Activated CD4-positive, alpha-beta T cell treated with anti-CD3 and anti-CD28 coated beads, Interleukin-2, Interleukin-4, amounts not matched to agents 100 ng/mL and 50 ng/mL, durations not matched to agents 16 hours and 8 hours (primary cell): Measurements from ENCODE around the gene CRYBG2.
A peak's percentile ranks its signal among the peaks of the same experiment; 100 is the strongest.

Experiments
- DNase-seq: peaks from one replicate; pipeline ENCODE4 v3.0.0-alpha.2; 2020; ENCODE audit warnings: low spot score

CRYBG2 gene

DNA sequence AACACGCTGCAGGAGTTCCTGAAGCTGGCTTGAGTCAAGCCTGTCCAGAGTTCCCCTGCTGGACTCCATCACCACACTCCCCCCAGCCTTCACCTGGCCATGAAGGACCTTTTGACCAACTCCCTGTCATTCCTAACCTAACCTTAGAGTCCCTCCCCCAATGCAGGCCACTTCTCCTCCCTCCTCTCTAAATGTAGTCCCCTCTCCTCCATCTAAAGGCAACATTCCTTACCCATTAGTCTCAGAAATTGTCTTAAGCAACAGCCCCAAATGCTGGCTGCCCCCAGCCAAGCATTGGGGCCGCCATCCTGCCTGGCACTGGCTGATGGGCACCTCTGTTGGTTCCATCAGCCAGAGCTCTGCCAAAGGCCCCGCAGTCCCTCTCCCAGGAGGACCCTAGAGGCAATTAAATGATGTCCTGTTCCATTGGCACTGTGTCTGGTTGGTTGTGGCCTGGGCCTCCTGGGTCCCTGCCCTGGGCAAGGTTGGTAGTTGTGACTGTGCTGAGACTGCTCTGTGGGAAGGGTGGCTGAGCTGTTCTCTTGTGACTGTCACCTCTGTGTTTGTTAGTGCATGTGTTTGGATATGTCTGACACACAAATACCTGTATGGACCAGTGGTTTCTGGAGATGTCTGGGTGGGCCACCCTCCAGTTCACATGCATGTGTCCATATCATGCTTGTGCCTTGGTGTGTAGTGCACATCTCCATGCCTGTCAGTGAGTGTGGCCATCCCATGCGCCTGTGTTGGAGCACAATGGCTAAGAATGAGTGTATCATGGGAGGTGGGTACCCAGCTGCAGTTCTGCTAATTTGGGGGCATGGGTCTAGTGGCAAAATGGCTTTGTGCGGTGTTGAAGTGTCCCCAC lies 72.6 kb downstream of the CRYBG2 start:
- no peak for DNase-seq

DNA sequence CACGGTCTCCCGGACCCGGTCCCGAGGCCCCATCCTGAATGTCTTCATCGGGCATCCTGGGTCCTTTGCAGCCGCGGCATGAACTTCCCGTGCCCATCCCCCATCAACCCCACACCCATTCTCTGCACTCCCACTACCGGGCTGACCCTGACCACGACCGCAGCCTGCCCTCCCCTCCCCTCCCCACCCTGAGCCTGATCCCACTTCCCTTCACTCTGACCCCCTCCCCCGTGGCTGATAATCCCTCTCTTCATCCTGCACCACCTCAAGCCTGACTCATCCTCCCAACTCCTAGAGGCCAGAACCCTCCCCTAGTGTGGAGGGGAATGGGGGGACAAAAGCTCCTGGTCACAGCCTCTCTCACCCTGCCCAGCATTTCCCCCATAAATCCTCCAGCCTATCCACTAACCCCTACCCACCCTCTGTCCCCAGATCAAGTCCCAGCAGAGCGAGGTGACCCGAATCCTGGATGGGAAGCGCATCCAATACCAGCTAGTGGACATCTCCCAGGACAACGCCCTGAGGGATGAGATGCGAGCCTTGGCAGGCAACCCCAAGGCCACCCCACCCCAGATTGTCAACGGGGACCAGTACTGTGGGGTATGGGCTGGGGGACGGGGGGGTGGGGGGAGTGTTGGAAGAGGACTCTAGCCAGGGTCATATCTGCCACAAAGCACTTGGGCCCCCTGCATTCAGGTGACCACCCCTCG lies 73.4 kb downstream of the CRYBG2 start:
- no peak for DNase-seq

DNA sequence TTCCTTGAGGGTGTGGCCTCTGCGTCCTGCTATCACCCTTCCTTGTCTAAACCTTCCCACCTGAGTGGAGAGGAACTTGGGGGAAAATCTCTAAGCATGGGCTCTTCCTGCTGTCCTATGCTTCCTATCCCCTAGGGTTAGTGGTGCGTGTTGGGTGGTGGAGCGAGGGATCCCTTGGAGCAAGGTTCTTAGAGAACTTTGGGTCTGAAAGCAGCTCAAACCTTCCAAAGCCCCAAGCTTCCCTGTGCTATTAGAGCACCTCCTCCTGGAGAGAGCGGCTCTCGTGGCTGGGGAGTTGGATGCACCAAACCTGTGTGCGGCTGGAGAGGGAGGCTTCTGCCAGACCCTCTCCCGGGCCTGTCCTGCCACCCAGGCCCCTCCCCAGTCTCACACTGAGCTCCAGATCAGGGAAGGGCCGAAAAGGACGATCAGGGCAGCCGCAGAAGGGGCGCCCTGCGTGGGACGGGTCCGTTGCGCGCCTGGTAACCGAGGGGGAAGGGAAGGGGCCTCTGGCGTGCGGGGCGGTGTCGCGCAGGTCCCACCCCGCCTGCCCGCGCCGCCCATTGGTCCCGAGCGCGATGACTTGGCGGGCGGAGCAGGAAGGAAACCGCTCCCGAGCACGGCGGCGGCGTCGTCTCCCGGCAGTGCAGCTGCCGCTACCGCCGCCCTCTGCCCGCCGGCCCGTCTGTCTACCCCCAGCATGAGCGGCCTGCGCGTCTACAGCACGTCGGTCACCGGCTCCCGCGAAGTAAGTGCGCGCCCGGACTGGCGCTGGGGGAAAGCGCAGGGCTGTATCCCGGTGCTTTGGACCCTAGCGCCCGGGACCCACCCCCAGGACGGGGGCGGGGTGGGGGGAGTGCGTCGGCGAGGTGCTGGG lies 74.2 kb downstream of the CRYBG2 start, which contains the start of gene SH3BGRL3:
TSS of gene SH3BGRL3 (plus strand) at position 631 of the 877 bp plus-strand sequence. CDS start at position 701, 70 bp downstream.
- DNase-seq: peak; percentile 85

DNA sequence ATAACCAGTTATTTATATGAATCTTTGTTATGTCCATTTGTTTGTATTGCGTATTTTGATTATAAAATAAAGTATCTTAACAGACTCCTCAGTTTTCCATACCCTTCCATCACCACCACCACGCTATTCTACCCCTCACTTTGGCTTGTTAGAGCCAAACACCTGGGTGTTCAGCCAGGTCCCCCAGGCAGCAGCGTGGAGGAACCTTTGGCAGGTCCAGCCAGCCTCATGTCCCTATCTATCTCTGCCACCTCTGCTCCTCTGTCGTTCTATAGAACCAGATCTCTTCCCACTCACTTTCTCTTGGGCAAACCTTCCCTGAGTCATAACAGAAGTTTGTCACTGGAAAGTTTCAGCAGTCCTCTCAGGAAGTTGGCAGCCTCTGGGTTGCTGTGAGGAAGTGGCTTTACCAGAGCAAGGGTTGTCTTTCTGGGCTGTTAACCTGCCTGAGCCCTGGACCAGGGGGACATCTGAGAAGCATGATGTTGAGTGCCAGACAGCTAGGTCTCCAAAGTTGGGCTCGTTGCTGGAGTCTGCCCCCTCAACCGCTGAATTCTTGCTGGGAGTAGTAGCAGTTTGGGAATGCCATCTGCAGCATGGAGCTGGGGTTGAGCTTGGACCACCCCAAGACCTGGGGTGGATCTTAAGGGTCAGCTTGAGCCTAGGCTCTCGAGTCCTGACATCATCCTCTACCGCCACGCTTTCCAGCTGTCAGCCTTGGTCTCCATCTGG lies 75.0 kb downstream of the CRYBG2 start:
- peak; percentile 74 for DNase-seq

DNA sequence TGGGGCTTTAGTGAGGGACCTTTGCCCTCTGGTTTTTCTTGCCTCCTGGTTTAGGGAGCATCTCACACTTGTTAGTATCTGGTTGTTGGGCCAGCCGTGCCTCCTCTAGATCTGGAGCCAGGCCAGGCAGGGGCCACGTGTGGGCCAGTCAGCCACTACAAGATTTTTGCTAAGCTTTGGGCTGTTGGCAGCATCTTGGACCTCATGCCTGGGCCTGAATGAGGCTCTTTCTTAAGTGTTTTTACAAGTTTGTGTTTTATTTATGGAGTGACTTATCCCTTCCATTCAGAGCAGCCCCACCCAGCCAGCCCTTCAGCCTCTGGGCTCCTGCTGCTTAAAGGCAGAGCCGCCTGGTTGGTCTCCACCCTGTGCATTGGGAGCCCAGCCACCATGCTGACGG lies 75.6 kb downstream of the CRYBG2 start:
- DNase-seq: no peak

DNA sequence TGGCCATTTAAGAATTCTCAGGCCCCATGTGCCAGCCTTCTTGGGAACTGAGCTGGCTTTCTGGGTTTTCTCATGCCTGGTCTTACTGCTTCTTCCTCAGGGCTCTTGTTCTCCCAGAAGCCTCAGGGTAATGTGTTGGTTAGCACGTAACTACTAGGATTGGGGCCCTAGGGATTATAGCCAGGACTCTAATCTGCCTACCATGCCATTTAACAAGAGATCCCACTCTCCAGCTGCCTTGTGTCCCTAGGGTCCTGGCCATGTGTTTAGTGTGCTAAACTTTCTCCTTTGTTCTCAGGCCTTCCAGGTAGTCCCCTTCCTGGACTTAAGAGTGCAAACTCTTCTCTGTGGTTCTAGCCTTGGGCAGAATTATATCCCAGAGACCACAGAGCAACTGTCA lies 76.2 kb downstream of the CRYBG2 start:
- DNase-seq: no peak

DNA sequence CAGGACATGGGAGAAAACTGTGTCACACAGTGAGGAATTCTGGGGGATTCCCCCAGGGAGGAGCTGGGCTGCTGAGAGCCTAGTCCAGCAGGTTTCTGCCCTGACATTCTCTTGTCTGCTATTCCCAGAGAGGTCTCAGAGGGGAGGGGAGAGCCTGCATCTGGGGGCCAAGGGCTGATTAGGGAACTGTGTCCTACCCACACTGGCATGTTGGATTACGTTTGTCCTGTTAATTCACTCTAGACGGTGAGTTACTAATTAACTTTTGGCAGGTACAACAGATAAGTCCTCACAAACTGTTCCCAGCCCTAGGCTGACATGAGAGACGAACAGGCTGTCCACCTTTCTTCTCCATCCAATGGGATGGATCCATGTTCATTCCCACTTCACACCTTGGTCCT lies 76.7 kb downstream of the CRYBG2 start:
- no peak for DNase-seq

DNA sequence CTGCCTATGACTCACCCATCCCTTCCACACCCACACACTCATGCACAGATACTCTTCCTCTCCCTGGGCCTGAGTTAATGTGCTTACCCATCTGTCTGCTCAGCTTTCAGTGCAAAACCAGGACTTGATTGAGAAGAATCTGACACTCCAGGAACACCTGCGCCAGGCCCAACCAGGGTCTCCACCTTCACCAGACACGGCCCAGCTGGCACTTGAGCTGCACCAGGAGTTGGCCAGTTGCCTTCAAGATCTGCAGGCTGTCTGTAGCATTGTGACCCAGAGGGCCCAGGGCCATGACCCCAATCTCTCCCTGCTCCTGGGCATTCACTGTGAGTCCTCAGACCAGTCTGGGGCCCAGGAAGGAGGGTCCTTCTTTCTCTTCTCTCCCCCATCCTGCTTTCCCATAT lies 77.5 kb downstream of the CRYBG2 start:
- DNase-seq: no peak

DNA sequence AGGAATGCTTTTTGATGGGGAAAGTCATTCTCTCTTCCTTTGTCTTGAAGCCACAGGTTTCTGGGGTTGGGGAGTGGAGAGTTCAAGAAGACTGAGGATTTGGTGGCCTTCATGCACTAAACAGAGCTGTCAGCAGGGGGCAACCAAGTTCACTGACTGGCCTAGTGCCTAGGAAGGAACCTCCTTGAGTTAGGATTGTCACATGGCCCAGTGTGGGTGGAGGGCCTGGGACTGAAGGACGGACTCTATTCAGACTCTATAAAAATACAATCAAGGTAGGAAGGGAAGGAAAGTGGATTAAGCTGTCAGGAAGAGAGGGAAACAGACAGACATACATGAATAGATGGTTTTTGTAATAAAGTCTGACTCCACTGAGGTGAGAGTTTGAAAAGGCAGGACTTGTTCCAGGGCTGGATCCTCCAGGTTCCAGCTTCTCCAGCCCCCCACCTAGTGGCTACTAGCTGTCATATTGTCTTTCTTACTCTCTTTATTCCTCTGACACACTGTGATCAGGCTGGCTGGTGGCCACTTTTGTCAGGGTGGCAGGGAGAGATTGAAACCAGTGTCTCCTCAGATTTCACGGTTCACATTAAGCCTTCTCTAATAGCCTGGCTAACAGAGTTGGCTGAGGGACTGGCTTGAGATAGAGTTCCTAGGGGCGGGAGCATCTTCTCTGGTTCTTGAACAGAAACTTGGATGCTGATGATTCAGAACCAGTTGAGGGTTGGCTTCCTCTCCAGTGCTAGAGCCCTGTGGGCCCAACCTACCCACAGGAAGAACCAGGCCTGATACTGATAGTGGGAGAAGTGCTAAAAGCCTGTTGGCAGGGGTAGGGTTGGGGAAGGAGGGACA lies 78.1 kb downstream of the CRYBG2 start:
- peak; percentile 90 for DNase-seq

DNA sequence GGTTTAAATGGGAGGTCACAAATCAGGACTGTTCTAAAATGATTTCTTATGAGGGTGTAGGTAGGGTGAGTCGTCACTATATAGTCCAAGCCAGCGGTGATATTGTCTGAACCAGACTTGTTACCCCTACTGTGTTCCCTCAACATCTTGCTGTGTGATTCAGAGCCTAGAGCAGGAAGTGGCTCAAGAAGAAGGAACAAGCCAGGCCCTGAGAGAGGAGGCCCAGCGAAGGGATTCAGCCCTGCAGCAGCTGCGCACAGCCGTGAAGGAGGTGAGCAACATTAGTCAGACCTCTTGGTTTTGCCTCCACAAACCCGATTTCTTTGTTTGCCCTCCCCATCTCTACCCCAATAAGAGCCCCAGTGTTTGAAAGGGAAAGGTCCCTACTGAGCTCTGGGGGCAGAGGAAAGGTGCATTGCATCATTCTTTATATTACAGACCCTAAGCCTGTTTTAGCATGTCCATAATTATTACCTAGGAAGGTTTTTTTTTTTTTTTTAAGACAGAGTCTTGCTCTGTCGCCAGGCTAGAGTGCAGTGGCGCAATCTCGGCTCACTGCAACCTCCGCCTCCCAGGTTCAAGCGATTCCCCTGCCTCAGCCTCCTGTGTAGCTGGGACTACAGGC lies 79.0 kb downstream of the CRYBG2 start:
- DNase-seq: no peak
